Esophagus squamous epithelium (tissue), 5 donors: ENCODE data around the gene STARD7. TPM values are rescaled to one million over a fixed set of nuclear protein-coding genes. Genes with fewer than 3 reads are reported as not detected.
"Not testable (repeated sequence)": the region's sequence is repeated elsewhere in the genome, so short reads cannot be mapped to it uniquely, and the experiment has no call there.

Experiments used
- DNase-seq: peaks from one replicate; lab custom pipeline; 2025; lab: John Stamatoyannopoulos, UW
- H3K27ac ChIP-seq, 4 donors: fragments of 200-600 bp; sonication (generic); one replicate each; pipeline ENCODE4 v1.5.1; 2016 to 2019; ENCODE audit warnings: mild to moderate bottlenecking in 1 of 4
- H3K27me3 ChIP-seq, 4 donors: fragments of 200-600 bp; sonication (generic); 1 replicate in 3 of 4; 2 replicates in 1 of 4; pipeline versions ENCODE4 v1.5.1 to v1.6.0; 2017 to 2021; ENCODE audit warnings: antibody characterized with exemption in 1 of 4
- H3K36me3 ChIP-seq, 3 donors: fragments of 200-600 bp; sonication (generic); one replicate each; pipeline ENCODE4 v1.5.1; 2016 to 2019
- H3K4me1 ChIP-seq, 3 donors: fragments of 200-600 bp; sonication (generic); one replicate each; pipeline ENCODE4 v1.5.1; 2017 to 2019
- H3K4me3 ChIP-seq, 4 donors: fragments of 200-600 bp; sonication (generic); 1 replicate in 3 of 4; 2 replicates in 1 of 4; pipeline ENCODE4 v1.5.1; 2016 to 2019; ENCODE audit warnings: mild to moderate bottlenecking in 2 of 4, moderate library complexity in 1 of 4
- H3K9me3 ChIP-seq, 3 donors: fragments of 200-600 bp; sonication (generic); one replicate each; pipeline ENCODE4 v1.5.1; 2016 to 2019
- CTCF ChIP-seq, 6 experiments: fragments of 450-650 bp in 4 of 6; fragments of 200-600 bp in 2 of 6; sonication (generic) in 2 of 6; IDR thresholded peaks; one replicate each; pipeline ENCODE4 v1.5.1; 2016 to 2019; ENCODE audit warnings: antibody characterized with exemption in 6 of 6, mild to moderate bottlenecking in 4 of 6, moderate library complexity in 4 of 6
- POLR2A ChIP-seq, 4 donors: fragments of 450-650 bp; IDR thresholded peaks; one replicate each; pipeline ENCODE4 v1.6.1; 2017; ENCODE audit warnings: antibody characterized with exemption in 4 of 4, mild to moderate bottlenecking in 4 of 4, moderate library complexity in 3 of 4
- WGBS, 2 donors: methylation state at CpG; one replicate each; pipeline ENCODE4 v1.1.5; 2018; 5-methylcytosine and 5-hydroxymethylcytosine counted together
- intact Hi-C: fragments of 100-400 bp; cut with DNase I; formaldehyde crosslinking; loops from one replicate; pipeline ENCODE4 v1.15.0; 2022
- total RNA-seq, 4 donors: library from RNA; depleted of rRNA; stranded (reverse); fragments of >200 nt; gene quantifications; one replicate each; pipeline ENCODE4 v1.1.0, GENCODE V29; 2016
- donor health status: DM: yes; HTN: yes; CAD: no.

Gene STARD7
- total RNA-seq, 4 donors from 2014 or later, result 84.2 to 137 (median 111) TPM

DNA sequence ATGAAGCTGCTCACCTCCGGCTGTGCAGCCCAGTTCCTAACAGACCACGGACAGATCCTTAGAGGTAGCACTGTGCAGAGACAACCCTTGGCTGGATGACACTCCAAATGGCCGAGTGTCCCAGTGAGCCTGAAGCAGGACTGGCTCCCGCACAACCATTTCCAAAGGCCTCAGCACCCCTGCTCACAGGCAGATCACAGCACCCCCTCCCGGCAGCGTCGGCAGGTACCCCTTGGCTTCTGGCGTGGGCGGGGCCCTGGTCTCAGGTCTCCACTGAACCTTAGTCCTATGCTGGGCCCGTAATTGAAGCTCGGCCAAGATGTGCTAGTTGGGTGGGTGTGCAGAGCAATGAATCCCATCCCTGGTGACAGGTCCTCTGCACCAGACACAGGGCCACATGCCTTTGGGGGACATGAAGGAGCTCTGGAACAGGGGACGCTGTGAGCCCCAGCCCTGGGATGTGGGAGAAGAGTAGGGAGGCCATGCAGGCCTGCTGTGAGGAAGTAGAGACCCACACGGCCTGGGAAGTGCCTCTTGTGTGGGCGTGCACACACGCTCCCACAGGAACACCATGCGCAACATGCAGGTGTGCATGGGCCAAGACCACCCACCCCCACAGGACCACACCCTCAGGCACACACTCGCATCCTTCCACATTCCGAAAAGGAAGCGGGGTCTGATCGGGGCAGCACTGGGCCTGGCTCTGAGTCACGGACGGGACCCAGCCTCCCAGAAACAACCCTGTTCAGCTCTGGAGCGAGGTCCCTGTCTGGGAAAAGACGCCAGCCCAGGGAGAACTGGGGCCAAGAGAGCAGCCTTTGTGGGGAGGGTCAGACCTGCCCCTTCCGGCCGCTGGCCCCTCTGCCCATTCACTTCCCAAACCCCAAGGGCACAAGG lies 66.2 kb downstream of the STARD7 start:
- H3K27ac ChIP-seq, result no peak overlapping the region

DNA sequence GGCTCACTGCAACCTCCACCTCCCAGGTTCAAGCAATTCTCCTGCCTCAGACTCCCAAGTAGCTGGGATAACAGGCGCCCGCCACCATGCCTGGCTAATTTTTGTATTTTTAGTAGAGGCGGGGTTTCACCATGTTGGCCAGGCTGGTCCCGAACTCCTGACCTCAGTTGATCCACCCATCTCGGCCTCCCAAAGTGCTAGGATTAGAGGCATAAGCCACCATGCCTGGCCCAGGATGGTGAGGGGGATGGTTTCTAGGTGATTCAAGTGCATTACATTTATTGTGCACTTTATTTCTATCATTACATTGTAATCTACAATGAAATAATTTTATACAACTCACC lies 67.0 kb downstream of the STARD7 start:
- intact Hi-C loops, H3K4me3 ChIP-seq, H3K36me3 ChIP-seq, H3K9me3 ChIP-seq, DNase-seq, H3K27ac ChIP-seq: not testable (repeated sequence)
- 95 to 100% methylated on average over 5 of the region's 5 CpGs for WGBS, 2 donors
- peaks cover 8 to 61% (median 9%) of the 10 kb centered on the region in 3 donors for H3K4me1 ChIP-seq
- H3K27me3 ChIP-seq, result peaks cover 0 to 12% (median 0%) of the 10 kb centered on the region in 4 donors

More for the DNA sequence above, 66.2 kb downstream of the STARD7 start:
- H3K4me1 ChIP-seq, result peaks cover 8 to 68% (median 9%) of the 10 kb centered on the region in 3 donors
- H3K36me3 ChIP-seq, result no peaks in the 10 kb centered on the region
- DNase-seq, result no peak
- no peak for TF ChIP-seq POLR2A (IDR thresholded peaks at IDR 0.05)
- no peak for TF ChIP-seq CTCF (IDR thresholded peaks at IDR 0.05)
- 50 to 82% methylated on average over 2 to 8 of the region's 26 CpGs for whole genome bisulfite sequencing, 2 donors
- intact Hi-C loops, result no loop called here
- no peak overlapping the region for H3K4me3 ChIP-seq
- H3K27me3 ChIP-seq, result peaks cover 0 to 10% (median 0%) of the 10 kb centered on the region in 4 donors
- H3K9me3 ChIP-seq, result no peaks in the 10 kb centered on the region

DNA sequence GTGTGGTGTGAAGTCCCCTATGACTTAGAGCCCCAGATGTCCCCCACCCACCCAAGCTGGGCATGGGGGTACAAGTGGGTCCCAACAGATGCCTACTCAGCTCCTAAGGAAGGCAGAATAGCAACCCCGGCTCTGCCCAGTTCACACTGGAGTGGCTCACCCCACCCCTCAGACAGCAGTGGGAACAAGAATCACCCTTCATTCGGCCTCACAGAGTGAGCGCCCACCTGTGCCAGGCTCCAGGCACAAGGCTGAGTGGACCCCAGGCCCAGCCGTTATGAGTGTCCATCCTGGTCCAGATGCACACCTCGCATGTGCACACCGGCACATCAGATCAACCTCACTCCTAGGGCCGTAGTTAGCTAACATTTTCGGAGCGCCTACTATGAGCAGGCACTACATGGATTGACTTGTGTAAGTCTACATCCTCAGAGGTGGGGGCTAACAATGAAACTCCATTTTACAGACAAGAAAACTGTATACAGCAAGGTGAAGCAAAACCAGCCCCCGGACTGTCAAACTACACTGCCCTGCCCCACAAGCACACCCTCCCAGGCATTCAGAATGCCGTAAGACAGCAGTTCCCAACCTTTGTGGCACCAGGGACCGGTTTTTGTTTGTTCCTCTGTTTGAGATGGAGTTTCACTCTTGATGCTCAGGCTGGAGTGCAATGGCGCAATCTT lies 67.5 kb downstream of the STARD7 start:
- Histone ChIP-seq H3K9me3 (no peaks in the 10 kb centered on the region), H3K36me3 (no peaks in the 10 kb centered on the region), H3K27me3 (peaks cover 0 to 17% (median 0%) of the 10 kb centered on the region in 4 donors), H3K4me3 (no peak overlapping the region), H3K27ac (no peak overlapping the region), H3K4me1 (peaks cover 8 to 55% (median 9%) of the 10 kb centered on the region in 3 donors)
- TF ChIP-seq CTCF (IDR thresholded peaks at IDR 0.05), result no peak
- no peak for TF ChIP-seq POLR2A (IDR thresholded peaks at IDR 0.05)
- intact Hi-C loops, result no loop called here
- no peak for DNase-seq
- WGBS, 2 donors, result 84 to 98% methylated on average over 7 to 8 of the region's 13 CpGs

- H3K9me3 ChIP-seq, result no peaks in the 10 kb centered on the region
- 70 to 76% methylated on average over 4 to 6 of the region's 7 CpGs for WGBS, 2 donors
- no peak for TF ChIP-seq POLR2A (IDR thresholded peaks at IDR 0.05)
- TF ChIP-seq CTCF (IDR thresholded peaks at IDR 0.05), result no peak
- H3K27ac ChIP-seq, result peak overlapping the region in 2 of 4 donors; percentile 38 to 51
- H3K4me1 ChIP-seq, result peaks cover 2 to 37% (median 4%) of the 10 kb centered on the region in 3 donors
- intact Hi-C loops, result no loop called here
- no peaks in the 10 kb centered on the region for H3K36me3 ChIP-seq
- no peak overlapping the region for H3K4me3 ChIP-seq
- DNase-seq, result no peak
- peaks cover 0 to 26% (median 0%) of the 10 kb centered on the region in 4 donors for H3K27me3 ChIP-seq
These were observed 69.4 kb downstream of the STARD7 start for GRCh38 chr2:96139181-96139758.

DNA sequence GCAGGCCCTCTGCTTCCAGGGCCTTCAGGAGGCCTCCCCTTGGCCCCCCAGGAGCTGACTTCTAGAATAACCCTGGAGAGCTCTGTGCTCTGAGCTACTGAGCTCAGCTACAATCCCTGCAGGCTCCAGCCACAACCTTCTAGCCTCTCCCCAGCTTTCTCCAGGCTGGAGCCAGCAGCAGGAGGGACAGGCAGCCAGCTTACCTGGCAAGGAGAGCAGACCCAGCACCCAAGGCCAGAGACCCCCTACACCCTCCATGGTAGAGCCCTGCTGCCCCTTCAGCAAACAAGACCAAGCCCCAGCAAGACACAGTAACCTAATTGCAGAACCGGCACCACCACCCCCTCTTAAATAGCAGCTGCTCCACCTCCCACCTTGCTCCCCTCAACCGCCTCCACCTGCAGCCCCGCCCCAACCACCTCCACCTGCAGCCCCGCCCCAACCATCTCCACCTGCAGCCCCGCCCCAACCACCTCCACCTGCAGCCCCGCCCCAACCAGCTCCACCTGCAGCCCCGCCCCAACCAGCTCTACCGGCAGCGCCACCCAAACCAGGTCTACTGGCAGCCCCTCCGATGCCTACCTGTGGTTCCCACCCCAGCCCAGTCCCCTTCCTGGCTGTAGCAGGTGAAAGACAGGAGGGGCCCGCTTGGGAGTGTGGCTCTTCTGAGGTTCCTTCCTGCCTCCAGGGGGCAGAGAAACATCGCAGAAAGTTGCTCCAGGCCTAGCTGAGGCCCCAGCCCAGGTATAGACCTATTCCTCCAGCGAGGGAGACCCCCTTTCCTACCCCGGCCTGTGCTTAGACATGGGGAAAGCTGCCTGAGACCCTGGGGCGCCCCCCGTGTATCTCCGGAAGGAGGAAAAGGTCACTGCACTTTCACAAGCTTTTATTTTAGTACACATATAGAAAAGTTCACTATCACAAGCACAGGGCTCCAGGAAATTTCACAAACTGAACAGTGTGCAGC lies 70.2 kb downstream of the STARD7 start, which contains the start of gene ASTL:
Gene ASTL (minus strand): TSS at position 324 of the 967 bp plus-strand sequence. CDS start 66 bp downstream, at position 258.
- Histone ChIP-seq H3K9me3 (no peaks in the 10 kb centered on the region), H3K4me3 (peak within 1 kb of the TSS in 1 of 4 donors; percentile 28), H3K36me3 (no peaks in the 10 kb centered on the region), H3K4me1 (peaks cover 0 to 29% (median 0%) of the 10 kb centered on the region in 3 donors), H3K27me3 (peaks cover 0 to 34% (median 0%) of the 10 kb centered on the region in 4 donors), H3K27ac (peak within 1 kb of the TSS in 3 of 4 donors; percentile 36 to 60 (median 51))
- no peak for TF ChIP-seq POLR2A (IDR thresholded peaks at IDR 0.05)
- TF ChIP-seq CTCF (IDR thresholded peaks at IDR 0.05), result peak in 5 of 6 experiments; percentile 35 to 75 (median 63)
- DNase-seq, result no peak
- intact Hi-C loops, result no loop called here
- whole genome bisulfite sequencing, 2 donors, result 13 to 17% methylated on average over 2 to 9 of the region's 17 CpGs
